Measurements from ENCODE around the gene GLRA1.

GLRA1 gene

GRCh38 chr5:151912360-151912759 lies 12.3 kb downstream of the GLRA1 start:
- Histone ChIP-seq H3K27me3 (ENCODE audit: control insufficient read depth, insufficient read depth, low read length) (no peaks in the 10 kb centered on the region), H3K4me3 (ENCODE audit: low read depth, low read length) (no peak overlapping the region), H3K27ac (no peak overlapping the region), H3K9me3 (ENCODE audit: control insufficient read depth, low read length) (no peaks in the 10 kb centered on the region), H2AFZ (no peak overlapping the region), H3K9ac (no peak overlapping the region), H3K4me2 (ENCODE audit: low read length) (no peak overlapping the region), H3K79me2 (peaks cover 6% of the 10 kb centered on the region), H3K4me1 (no peaks in the 10 kb centered on the region), H3K36me3 (ENCODE audit: control insufficient read depth, insufficient read depth, low read length) (no peaks in the 10 kb centered on the region)
- no peak for TF ChIP-seq CTCF (IDR thresholded peaks at IDR 0.05)

GRCh38 chr5:151911011-151911410 lies 13.6 kb downstream of the GLRA1 start:
- no peak overlapping the region for H3K9ac ChIP-seq
- no peak overlapping the region for H3K4me2 ChIP-seq (ENCODE audit: low read length)
- no peaks in the 10 kb centered on the region for H3K9me3 ChIP-seq (ENCODE audit: control insufficient read depth, low read length)
- H3K79me2 ChIP-seq, result no peaks in the 10 kb centered on the region
- H2AFZ ChIP-seq, result no peak overlapping the region
- H3K36me3 ChIP-seq (ENCODE audit: control insufficient read depth, insufficient read depth, low read length), result no peaks in the 10 kb centered on the region
- no peak for TF ChIP-seq CTCF (IDR thresholded peaks at IDR 0.05)
- no peaks in the 10 kb centered on the region for H3K4me1 ChIP-seq
- no peak overlapping the region for H3K27ac ChIP-seq
- no peak overlapping the region for H3K4me3 ChIP-seq (ENCODE audit: low read depth, low read length)
- no peaks in the 10 kb centered on the region for H3K27me3 ChIP-seq (ENCODE audit: control insufficient read depth, insufficient read depth, low read length)

GRCh38 chr5:151909628-151910027 lies 15.0 kb downstream of the GLRA1 start:
- no peaks in the 10 kb centered on the region for H3K27me3 ChIP-seq (ENCODE audit: control insufficient read depth, insufficient read depth, low read length)
- no peak overlapping the region for H2AFZ ChIP-seq
- no peak overlapping the region for H3K4me2 ChIP-seq (ENCODE audit: low read length)
- no peaks in the 10 kb centered on the region for H3K79me2 ChIP-seq
- H3K27ac ChIP-seq, result no peak overlapping the region
- no peaks in the 10 kb centered on the region for H3K36me3 ChIP-seq (ENCODE audit: control insufficient read depth, insufficient read depth, low read length)
- H3K9ac ChIP-seq, result no peak overlapping the region
- no peaks in the 10 kb centered on the region for H3K4me1 ChIP-seq
- H3K4me3 ChIP-seq (ENCODE audit: low read depth, low read length), result no peak overlapping the region
- no peaks in the 10 kb centered on the region for H3K9me3 ChIP-seq (ENCODE audit: control insufficient read depth, low read length)
- TF ChIP-seq CTCF (IDR thresholded peaks at IDR 0.05), result no peak

- H3K9ac ChIP-seq, result no peak overlapping the region
- no peaks in the 10 kb centered on the region for H3K36me3 ChIP-seq (ENCODE audit: control insufficient read depth, insufficient read depth, low read length)
- no peak overlapping the region for H2AFZ ChIP-seq
- no peak overlapping the region for H3K4me2 ChIP-seq (ENCODE audit: low read length)
- TF ChIP-seq CTCF (IDR thresholded peaks at IDR 0.05), result no peak
- no peaks in the 10 kb centered on the region for H3K27me3 ChIP-seq (ENCODE audit: control insufficient read depth, insufficient read depth, low read length)
- H3K79me2 ChIP-seq, result no peaks in the 10 kb centered on the region
- H3K9me3 ChIP-seq (ENCODE audit: control insufficient read depth, low read length), result no peaks in the 10 kb centered on the region
- no peak overlapping the region for H3K4me3 ChIP-seq (ENCODE audit: low read depth, low read length)
- no peak overlapping the region for H3K27ac ChIP-seq
- H3K4me1 ChIP-seq, result no peaks in the 10 kb centered on the region
Measured at GRCh38 chr5:151906246-151906645, 18.4 kb downstream of the GLRA1 start.

GRCh38 chr5:151905557-151905961 lies 19.1 kb downstream of the GLRA1 start:
- H3K27me3 ChIP-seq (ENCODE audit: control insufficient read depth, insufficient read depth, low read length), result no peaks in the 10 kb centered on the region
- H3K4me3 ChIP-seq (ENCODE audit: low read depth, low read length), result no peak overlapping the region
- H3K4me1 ChIP-seq, result no peaks in the 10 kb centered on the region
- TF ChIP-seq CTCF (IDR thresholded peaks at IDR 0.05), result no peak
- H2AFZ ChIP-seq, result no peak overlapping the region
- no peaks in the 10 kb centered on the region for H3K36me3 ChIP-seq (ENCODE audit: control insufficient read depth, insufficient read depth, low read length)
- H3K9me3 ChIP-seq (ENCODE audit: control insufficient read depth, low read length), result no peaks in the 10 kb centered on the region
- no peak overlapping the region for H3K27ac ChIP-seq
- no peak overlapping the region for H3K9ac ChIP-seq
- no peak overlapping the region for H3K4me2 ChIP-seq (ENCODE audit: low read length)
- H3K79me2 ChIP-seq, result no peaks in the 10 kb centered on the region

Data from parathyroid adenoma (tissue), 2 donors.